Tibial artery (tissue), 4 donors: ENCODE data around the gene OR51B2.

Source experiments
- DNase-seq, 2 donors: peaks; one replicate each; pipeline ENCODE4 v3.0.0-alpha.2; 2019
- H3K27ac ChIP-seq, 2 donors: fragments of 200-600 bp; sonication (generic) in 1 of 2; 1 replicate in 1 of 2; 2 replicates in 1 of 2; pipeline ENCODE4 v1.5.1; 2018 to 2019; ENCODE audit warnings: mild to moderate bottlenecking in 1 of 2
- H3K27me3 ChIP-seq, 2 donors: fragments of 200-600 bp; sonication (generic) in 1 of 2; one replicate each; pipeline versions ENCODE4 v1.5.1 to v1.6.0; 2016 to 2019
- H3K36me3 ChIP-seq, 3 donors: fragments of 200-600 bp; sonication (generic) in 2 of 3; one replicate each; pipeline ENCODE4 v1.5.1; 2016 to 2019; ENCODE audit warnings: mild to moderate bottlenecking in 2 of 3
- H3K4me1 ChIP-seq, 4 donors: fragments of 200-600 bp; sonication (generic) in 2 of 4; 1 replicate in 3 of 4; 2 replicates in 1 of 4; pipeline ENCODE4 v1.5.1; 2016 to 2019
- H3K4me3 ChIP-seq, 2 donors: fragments of 200-600 bp; sonication (generic) in 1 of 2; 1 replicate in 1 of 2; 2 replicates in 1 of 2; pipeline ENCODE4 v1.5.1; 2018 to 2019; ENCODE audit warnings: mild to moderate bottlenecking in 2 of 2
- H3K9me3 ChIP-seq, 3 donors: fragments of 200-600 bp; sonication (generic) in 1 of 3; one replicate each; pipeline ENCODE4 v1.5.1; 2016 to 2019
- CTCF ChIP-seq, 2 experiments: fragments of 200-600 bp in 1 of 2; fragments of 450-650 bp in 1 of 2; IDR thresholded peaks; one replicate each; pipeline ENCODE4 v1.5.1; 2017 to 2019; ENCODE audit warnings: antibody characterized with exemption in 2 of 2, mild to moderate bottlenecking in 1 of 2, moderate library complexity in 1 of 2
- intact Hi-C: fragments of 100-400 bp; cut with DNase I; formaldehyde crosslinking; loops from one replicate; pipeline ENCODE4 v1.15.0; 2023; ENCODE audit warnings: low total_unique reads

OR51B2 gene

DNA sequence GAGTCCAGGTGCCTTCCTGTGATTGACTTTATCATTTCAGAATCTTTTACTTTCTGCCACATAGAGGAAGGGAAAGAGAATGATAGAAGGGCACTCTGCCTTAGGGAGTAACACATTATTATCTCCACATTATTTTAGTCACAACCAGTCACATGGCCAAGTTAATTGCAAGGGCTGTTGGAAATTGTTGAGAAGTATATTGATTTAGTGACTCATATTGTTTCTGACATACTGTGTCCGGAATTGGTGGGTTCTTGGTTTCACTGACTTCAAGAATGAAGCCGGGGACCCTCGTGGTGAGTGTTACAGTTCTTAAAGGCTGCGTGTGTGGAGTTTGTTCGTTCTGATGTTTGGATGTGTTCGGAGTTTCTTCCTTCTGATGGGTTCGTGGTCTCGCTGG lies 31.1 kb downstream of the OR51B2 start:
- no peak for DNase-seq
- H3K27ac ChIP-seq, result no peak overlapping the region
- no peak for TF ChIP-seq CTCF (IDR thresholded peaks at IDR 0.05)
- no peaks in the 10 kb centered on the region for H3K27me3 ChIP-seq
- H3K36me3 ChIP-seq, result no peaks in the 10 kb centered on the region
- intact Hi-C loops, result no loop called here
- H3K9me3 ChIP-seq, result no peaks in the 10 kb centered on the region
- no peaks in the 10 kb centered on the region for H3K4me1 ChIP-seq
- no peak overlapping the region for H3K4me3 ChIP-seq

- intact Hi-C loops, result no loop called here
- Histone ChIP-seq H3K36me3 (no peaks in the 10 kb centered on the region), H3K4me1 (no peaks in the 10 kb centered on the region), H3K27me3 (no peaks in the 10 kb centered on the region), H3K27ac (no peak overlapping the region), H3K4me3 (no peak overlapping the region), H3K9me3 (no peaks in the 10 kb centered on the region)
- DNase-seq, result no peak
- TF ChIP-seq CTCF (IDR thresholded peaks at IDR 0.05), result peak; percentile 6 to 22
Measured at GRCh38 chr11:5291207-5291838, 32.8 kb downstream of the OR51B2 start.

DNA sequence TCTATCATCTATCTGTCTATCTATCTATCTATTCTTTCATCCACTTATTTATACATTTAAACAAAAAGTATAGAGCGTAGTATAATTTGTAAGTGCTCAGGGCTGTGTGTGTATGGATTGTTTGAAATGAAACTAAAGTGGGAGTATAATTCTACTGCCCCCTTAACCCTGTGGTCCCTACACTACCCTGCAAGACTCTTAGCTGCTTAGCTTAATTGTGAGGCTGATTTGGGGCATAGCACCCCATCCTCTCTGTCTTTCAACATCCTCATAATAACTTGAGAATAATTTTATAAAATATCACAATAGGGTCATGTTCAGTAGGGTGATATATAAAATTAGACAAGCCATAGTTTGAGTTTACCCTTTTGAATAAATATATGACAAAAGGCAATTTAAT lies 34.0 kb downstream of the OR51B2 start:
- H3K4me1 ChIP-seq, result no peaks in the 10 kb centered on the region
- no peaks in the 10 kb centered on the region for H3K27me3 ChIP-seq
- H3K4me3 ChIP-seq, result no peak overlapping the region
- TF ChIP-seq CTCF (IDR thresholded peaks at IDR 0.05), result no peak
- no peak overlapping the region for H3K27ac ChIP-seq
- no peaks in the 10 kb centered on the region for H3K9me3 ChIP-seq
- intact Hi-C loops, result no loop called here
- H3K36me3 ChIP-seq, result no peaks in the 10 kb centered on the region
- DNase-seq, result no peak

GRCh38 chr11:5289696-5290095 lies 34.4 kb downstream of the OR51B2 start:
- intact Hi-C loops, result no loop called here
- H3K4me3 ChIP-seq, result no peak overlapping the region
- no peaks in the 10 kb centered on the region for H3K9me3 ChIP-seq
- no peak for TF ChIP-seq CTCF (IDR thresholded peaks at IDR 0.05)
- no peaks in the 10 kb centered on the region for H3K36me3 ChIP-seq
- DNase-seq, result no peak
- no peaks in the 10 kb centered on the region for H3K4me1 ChIP-seq
- no peak overlapping the region for H3K27ac ChIP-seq
- H3K27me3 ChIP-seq, result no peaks in the 10 kb centered on the region

- no peak for DNase-seq
- TF ChIP-seq CTCF (IDR thresholded peaks at IDR 0.05), result no peak
- Histone ChIP-seq H3K4me1 (no peaks in the 10 kb centered on the region), H3K27ac (no peak overlapping the region), H3K27me3 (no peaks in the 10 kb centered on the region), H3K4me3 (no peak overlapping the region), H3K9me3 (no peaks in the 10 kb centered on the region), H3K36me3 (no peaks in the 10 kb centered on the region)
- intact Hi-C loops, result no loop called here
Measured at GRCh38 chr11:5288906-5289550, 35.1 kb downstream of the OR51B2 start.
